IPS-18c (cell line): Measurements from ENCODE around the gene CST9L.

Experiments
- H3K4me3 ChIP-seq: 2 replicates; pipeline ENCODE4 v1.7.0; 2013; ENCODE audit warnings: low read depth, mild to moderate bottlenecking, low read length, moderate library complexity; ENCODE audit not compliant: insufficient read depth
- H3K9me3 ChIP-seq: one replicate; pipeline ENCODE4 v1.6.1; 2013; ENCODE audit warnings: mild to moderate bottlenecking, low read length, moderate library complexity; ENCODE audit not compliant: control insufficient read depth, insufficient read depth

CST9L gene

DNA sequence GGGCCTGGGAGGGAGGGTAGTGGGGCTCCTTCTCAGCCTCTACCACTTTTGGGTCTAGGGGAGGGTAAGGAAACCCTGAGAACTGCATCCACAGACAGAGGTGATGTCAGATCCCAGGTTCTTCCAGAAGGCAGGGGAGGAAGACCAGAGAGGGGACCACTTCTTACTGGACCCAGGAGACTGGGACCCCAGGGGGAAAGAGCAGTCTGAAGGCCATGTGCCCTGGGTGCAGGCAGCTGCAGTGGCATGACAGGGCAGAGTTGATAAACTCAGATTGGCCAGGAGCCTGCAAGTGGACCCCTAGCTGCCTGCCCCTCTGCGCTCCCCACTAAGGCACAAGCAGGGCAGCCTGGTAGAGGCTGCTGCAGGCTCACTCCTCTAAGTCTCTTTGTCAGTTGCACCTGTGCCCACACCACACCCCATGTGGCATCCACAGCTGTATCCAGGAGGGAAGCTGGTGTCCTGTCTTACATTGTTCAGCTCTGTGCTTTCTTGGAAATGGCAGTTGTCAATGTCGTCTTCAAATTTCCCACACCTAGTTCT, 2.7 kb downstream of the CST9L start:
- Histone ChIP-seq H3K4me3 (no peak overlapping the region), H3K9me3 (peaks cover 4% of the 10 kb centered on the region)

DNA sequence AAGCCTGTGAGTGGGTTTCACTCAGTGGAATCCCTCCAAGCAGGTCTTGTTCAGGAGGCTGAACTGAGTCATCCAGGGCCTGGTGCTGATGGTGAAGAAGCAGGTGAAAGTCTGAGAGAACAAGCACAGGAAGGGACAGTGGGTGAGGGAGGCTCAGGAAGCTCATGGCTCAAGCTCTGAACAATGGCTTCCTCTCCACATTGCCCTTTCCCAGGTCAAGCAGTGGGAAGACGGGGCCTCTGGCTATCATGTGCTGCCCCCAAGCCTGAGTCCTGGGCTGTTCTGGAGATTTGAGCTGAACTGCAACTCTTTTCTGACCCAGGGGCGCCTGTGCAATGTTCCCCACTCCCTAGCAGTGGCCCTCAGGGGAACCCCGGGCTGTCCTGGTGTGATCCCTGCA, 3.4 kb downstream of the CST9L start:
- Histone ChIP-seq H3K9me3 (peaks cover 4% of the 10 kb centered on the region), H3K4me3 (no peak overlapping the region)

DNA sequence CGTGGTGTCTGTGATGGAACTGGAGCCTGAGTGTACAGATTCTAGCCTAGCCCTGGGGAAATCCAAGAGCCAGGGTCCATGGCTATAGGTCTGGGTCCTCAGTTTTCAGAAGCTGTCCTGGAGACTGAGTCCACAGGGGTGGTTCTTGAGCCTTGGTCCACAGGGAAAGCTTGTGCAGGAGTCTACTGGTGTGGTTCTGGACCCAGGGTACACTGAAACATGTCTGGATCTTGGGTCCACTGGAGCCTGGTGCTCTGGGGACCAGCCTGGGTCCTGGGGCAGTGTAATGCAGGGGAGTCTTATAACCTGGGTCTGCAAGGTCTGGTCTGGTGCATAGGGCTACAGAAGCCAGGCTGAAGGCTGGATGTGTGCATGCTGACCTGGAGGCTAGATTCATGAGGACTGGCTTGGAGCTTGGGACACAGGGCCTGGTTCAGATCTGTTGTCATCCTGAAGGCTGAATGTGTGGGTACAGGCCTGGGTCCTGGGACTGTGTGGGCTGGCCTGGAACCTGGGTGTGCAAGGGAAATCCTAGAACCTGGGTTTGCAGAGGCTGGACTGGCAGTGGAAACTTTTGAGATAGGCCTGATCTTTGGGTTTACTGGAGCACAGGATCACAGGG, 5.5 kb downstream of the CST9L start:
- peaks cover 4% of the 10 kb centered on the region for H3K9me3 ChIP-seq
- no peak overlapping the region for H3K4me3 ChIP-seq

DNA sequence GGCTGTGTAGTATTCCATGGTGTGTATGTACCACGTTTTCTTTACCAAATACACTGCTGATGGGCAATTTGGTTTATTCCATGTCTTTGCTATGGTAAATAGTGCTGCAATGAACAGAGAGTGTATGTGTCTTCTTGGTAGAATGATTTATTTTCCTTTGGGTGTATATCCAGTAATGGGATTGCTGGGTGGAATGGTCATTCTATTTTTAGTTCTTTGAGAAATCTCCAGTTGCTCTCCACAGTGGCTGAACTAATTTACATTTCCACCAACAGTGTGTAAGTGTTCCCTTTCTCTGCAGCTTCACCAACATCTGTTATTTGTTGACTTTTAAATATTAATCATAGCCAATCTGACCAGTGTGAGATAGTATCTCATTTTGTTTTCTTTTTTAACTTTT, 13.9 kb downstream of the CST9L start:
- Histone ChIP-seq H3K9me3 (peaks cover 2% of the 10 kb centered on the region), H3K4me3 (no peak overlapping the region)

DNA sequence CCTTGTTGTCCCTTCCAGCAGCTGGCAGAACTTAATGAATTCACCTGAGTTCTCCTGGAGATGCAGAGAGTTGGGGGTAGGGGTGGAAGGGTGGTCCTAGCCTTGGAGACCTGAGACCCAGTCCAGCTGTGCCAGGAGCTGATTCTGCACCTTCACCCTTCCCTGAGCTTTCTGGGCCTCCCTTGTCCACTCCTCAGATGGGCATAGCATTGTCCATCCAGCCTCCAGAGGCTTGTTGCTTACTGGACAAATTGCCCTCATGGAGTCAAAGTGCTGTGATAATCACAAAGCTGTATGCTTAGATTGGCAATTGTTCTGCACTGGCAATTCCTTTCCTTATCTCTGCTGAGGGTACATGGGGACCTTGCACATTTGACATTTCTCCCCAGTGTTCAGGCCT, 16.5 kb downstream of the CST9L start:
- Histone ChIP-seq H3K4me3 (no peak overlapping the region), H3K9me3 (peaks cover 2% of the 10 kb centered on the region)

DNA sequence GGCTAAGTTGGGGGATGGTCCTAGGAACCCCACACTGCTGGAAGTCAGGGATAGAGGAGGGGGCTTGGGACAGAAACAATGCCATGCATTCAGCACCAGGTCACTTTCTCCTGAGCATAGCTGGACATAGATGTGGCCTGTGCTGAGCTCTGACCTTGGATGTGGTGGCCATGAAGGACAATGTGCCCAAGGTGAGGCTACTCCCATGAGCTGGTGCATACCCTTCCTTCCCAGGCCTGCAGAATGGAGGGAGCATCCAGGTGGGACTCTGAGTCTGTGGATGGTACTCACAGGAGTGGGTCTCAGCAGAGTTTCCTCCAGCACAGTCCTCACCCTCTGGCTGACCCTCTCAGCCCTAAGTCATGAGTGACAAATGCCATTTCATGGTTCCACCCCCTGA, 16.9 kb downstream of the CST9L start:
- no peak overlapping the region for H3K4me3 ChIP-seq
- peaks cover 2% of the 10 kb centered on the region for H3K9me3 ChIP-seq

DNA sequence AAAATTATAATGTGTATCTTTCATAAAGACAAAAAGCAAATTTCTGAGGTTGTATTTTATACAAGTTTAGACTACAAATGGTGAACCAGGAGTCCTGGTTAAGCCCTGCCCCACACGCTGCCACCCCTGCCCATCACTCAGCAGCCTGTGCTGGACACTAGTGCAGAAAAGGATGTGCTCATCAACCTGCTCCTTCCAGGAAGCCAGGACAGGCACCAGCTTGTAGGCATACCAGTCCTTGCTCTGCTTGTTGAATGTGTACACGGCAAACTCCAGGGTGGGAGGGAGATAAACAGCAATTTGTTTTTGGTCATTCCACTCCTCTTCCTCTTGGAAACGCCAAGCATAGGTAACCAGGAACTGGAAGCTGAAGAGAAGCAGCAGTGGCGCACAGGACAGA, 18.1 kb downstream of the CST9L start:
- peaks cover 2% of the 10 kb centered on the region for H3K9me3 ChIP-seq
- no peak overlapping the region for H3K4me3 ChIP-seq

DNA sequence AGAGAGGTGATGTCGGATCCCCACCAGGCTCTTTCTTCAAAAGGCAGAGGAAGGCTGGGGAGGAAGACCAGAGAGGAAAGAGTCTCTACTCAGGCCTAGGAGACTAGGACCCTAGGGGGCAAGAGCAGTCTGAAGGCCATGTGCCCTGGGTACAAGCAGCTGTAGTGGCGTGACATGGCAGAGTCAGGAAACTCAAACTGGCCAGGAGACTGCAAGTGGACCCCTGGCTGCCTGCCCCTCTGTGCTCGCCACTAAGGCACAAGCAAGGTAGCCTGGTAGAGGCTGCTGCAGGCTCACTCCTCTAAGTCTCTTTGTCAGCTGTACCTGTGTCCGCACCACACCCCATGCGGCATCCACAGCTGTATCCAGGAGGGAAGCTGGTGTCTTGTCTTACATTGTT, 19.9 kb downstream of the CST9L start:
- H3K4me3 ChIP-seq = no peak overlapping the region
- peaks cover 2% of the 10 kb centered on the region for H3K9me3 ChIP-seq

DNA sequence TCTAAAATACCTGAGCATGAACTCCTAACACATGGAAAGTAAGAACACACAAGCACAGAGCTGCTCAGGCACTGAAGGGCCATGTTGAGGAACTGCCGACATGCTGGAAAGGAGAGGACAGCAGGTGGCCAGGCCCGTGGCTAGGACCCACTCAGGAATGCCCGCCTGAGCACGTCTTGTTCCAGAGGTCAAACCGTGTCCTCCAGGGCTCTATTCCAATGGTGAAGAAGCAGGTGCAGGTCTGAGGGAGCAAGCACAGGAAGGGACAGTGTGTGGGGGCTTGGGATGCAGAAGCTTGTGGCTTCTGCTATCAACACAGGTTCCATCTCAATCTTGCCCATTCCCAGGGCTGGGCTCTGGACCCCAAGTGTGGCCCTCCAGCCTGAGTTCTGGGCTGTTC, 20.7 kb downstream of the CST9L start:
- H3K4me3 ChIP-seq = no peak overlapping the region
- peaks cover 2% of the 10 kb centered on the region for H3K9me3 ChIP-seq

DNA sequence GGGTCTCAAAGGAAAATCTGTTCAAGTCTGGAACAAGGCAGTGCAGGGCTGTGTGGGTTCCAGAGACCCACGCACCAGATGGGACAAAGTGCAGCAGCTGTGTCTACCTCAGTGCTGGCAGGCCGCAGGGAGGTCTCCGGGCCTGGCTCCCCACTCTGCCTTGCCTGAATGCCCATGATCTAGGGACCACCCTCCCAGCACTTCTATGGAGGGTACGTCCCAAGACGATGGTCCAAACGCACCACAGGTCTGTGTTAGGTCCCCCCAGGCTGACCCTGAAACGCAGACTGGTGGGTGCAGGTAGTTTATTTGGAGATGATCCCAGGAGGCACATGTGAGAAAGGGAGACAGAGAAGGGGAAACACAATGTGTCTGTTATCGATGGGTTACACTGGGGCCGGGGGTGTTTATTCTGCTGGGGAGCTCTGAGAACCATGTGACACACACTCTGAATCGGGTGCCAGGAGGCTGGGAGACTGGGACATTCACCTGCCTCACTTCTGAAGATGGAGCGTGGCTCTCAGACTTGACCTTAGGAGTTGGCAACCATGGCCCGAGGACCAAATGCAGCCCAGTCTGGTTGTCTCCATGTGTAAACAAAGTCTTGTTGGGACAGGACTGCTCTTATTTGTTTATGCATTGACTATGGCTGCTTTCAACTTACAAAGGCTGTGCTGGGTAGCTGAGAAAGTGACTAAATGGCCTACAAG, 21.7 kb downstream of the CST9L start:
- H3K9me3 ChIP-seq = peaks cover 2% of the 10 kb centered on the region
- no peak overlapping the region for H3K4me3 ChIP-seq

DNA sequence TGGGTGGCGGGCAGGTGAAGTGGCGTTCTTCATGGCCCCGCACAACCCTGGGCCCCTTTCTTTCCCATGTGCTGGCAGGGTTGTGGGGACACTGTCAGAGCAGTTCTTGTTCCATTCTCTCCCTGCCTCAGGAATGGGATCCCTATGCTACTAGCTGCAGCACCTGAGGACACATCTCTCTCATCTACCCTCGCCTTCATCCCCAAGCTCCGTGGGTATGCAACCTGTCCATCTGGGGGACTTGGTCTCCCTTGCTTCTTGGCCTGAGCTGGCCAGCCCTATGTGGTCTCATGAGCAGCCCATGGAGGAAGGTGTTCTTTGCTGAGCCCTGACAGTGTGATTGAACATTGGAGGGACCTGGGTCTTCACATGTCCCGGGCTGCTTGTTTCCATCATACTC, 24.2 kb downstream of the CST9L start:
- Histone ChIP-seq H3K9me3 (no peaks in the 10 kb centered on the region), H3K4me3 (no peak overlapping the region)

DNA sequence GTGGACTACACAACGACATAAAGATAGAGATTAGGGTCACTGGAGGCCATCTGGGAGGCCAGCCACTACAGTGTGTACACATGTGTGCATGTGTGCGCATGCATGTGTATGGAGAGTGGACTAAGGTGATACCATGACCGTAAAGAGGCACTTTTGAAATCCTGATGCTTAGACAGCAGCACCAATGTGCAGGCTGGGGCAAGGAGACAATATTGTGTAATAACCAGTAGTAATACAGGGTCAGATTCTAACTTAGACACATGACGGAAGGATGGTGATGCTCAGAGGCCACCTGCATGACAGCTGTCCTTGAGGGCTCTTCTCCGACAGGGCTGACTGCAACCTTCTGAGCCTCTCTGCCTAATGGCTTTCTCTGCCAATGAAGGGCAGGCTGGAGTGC, 25.5 kb downstream of the CST9L start:
- H3K9me3 ChIP-seq = no peaks in the 10 kb centered on the region
- H3K4me3 ChIP-seq = no peak overlapping the region

DNA sequence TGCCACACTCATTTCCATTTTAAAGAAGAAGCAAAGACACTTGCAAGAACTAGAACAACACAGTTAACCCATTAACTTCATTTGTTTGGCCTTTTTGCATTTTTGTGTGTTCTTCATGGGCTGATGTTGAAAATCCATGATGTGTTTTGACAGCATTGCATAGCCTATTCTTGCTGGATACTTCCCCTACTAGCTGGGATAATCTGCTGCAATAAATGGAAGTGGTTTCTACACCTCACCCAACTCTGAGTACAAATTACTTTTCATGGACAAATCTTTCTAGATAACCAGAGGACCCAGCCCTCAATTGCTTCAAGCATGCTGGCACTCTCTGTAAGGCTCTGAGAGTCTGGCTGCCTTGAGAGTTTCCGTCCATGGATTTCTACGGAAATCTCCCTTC, 26.5 kb downstream of the CST9L start:
- Histone ChIP-seq H3K9me3 (no peaks in the 10 kb centered on the region), H3K4me3 (no peak overlapping the region)

DNA sequence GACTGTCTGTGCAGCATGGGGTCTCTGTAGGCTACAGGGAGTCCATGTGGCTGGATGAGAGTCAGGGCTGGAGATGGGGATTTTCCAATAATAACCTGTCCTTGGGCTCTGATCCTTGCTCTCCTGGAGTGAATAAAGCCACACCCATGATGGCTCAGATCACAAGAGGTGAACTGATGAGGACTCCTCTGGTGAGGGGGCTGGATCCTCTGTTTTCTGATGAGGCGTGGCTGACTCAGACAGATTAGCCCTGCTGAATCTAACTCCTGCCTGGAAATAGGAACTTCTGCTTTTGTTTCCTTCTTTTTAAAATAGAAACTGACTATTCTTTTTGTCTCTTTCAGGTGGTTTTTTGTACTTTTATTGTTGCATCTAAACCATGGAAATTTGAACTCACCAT, 27.0 kb downstream of the CST9L start:
- Histone ChIP-seq H3K4me3 (no peak overlapping the region), H3K9me3 (no peaks in the 10 kb centered on the region)

DNA sequence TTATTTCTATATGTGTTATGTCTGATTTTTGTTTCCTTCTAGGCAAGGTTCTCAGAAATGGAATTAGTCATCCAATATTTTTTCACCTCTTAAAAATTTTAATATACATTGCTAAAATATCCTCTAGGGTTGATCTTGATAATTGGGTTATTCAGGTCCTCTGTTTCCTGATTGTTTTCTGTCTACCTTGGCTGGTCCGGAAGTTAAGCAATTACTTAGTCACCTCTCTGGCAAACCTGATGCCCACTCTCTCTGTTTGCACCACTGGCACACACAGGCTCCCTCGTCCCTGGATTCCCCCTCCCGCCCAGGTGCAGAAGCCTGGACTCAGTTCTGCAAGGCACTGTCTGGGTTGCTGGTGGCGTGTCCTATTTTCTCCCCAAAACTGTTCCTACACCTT, 27.7 kb downstream of the CST9L start:
- H3K9me3 ChIP-seq = no peaks in the 10 kb centered on the region

DNA sequence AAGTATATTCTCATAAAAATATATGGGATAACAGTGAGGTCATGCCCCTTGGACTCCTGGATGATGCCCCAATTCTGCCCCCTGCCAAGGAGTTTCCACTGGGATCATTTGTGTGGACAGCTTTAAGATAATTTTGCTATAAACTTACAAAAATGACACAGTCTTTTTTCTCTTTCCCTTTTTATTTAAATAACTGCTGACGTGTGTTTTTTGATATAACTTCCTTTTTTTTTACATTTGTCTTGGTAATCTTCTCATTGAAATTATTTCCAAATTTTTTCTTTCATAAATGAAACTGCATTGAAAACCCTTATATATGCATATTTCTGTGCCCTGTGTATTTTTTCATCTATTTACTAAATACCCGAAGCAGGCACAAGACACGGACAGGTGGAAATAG, 31.3 kb downstream of the CST9L start:
- Histone ChIP-seq H3K9me3 (no peaks in the 10 kb centered on the region), H3K4me3 (no peak overlapping the region)

More for the DNA sequence above, 27.7 kb downstream of the CST9L start:
- no peak overlapping the region for H3K4me3 ChIP-seq

DNA sequence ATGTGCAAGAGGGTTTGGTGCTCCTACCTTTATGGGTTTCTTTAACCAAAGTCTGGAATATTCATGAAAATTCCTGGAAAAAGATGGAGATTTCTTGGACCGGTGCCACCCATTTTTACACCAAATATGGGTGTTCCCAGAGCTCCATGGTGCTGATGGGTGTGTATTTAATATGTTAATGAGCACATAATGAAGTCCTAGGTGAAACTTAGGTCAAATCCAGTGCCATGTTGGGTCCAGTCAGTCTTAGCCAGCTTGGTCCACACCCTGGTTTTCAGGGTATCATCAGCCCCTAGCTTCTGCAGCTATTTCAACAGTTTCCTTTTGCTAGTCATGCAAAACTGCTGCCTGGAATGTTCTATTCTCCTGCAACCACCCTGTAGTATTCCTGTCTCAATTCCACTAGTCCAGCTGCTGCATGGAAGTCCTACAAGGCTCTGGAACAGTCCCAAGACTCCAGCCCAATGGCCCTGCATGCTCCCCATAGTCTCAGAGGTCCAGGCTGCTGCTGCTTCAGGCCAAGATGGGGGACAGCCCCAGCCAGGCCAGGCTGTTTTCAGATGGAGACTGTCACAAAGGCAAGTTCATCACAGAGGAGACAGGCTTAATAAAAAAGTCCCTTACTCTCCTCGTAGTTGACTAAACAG, 31.8 kb downstream of the CST9L start:
- Histone ChIP-seq H3K4me3 (no peak overlapping the region), H3K9me3 (no peaks in the 10 kb centered on the region)
